Measurements from ENCODE around the gene UBE2E2. TPM values are rescaled to one million over a fixed set of nuclear protein-coding genes. Genes with fewer than 3 reads are reported as not detected.

The UBE2E2 gene
- total RNA-seq, 1 donor from 2014 or later: 42.4 TPM

DNA sequence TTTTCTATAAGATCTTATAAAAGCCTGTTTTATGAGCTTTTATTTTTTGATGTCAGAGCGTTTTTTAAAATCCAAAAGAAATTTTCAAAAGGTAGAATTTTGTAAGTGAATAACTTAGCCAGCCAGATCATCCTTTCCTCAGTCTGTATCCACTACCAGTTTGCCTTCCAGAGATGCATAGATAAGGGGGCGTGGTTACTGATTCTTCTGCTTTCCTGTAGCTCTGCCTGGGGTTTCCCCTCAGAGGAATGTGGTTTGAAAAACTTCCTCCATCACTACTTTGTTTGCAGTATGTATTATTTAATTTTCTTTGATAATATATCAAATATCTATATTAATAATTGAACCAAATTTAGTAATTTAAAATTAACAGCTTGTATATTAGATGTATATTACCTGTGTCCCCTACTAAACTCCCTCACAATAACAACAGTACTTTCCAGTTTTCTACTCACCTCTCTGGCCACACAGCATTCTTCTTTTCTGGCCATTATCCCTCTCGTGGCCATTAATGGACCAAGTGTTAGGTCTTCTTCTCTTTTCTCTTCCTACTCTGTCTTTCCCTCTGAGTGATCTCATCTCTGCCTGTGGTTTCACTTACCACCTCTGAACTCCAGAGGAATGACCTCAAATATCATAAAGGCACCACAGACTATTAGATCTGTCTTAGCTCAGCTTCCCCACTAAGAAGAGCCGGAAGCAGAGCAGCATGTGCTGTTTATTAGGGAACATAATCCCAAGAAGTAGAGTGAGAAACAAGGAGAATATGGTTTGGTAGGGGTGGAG is 239.7 kb downstream of the UBE2E2 start:
- TF ChIP-seq, protein P1, sequence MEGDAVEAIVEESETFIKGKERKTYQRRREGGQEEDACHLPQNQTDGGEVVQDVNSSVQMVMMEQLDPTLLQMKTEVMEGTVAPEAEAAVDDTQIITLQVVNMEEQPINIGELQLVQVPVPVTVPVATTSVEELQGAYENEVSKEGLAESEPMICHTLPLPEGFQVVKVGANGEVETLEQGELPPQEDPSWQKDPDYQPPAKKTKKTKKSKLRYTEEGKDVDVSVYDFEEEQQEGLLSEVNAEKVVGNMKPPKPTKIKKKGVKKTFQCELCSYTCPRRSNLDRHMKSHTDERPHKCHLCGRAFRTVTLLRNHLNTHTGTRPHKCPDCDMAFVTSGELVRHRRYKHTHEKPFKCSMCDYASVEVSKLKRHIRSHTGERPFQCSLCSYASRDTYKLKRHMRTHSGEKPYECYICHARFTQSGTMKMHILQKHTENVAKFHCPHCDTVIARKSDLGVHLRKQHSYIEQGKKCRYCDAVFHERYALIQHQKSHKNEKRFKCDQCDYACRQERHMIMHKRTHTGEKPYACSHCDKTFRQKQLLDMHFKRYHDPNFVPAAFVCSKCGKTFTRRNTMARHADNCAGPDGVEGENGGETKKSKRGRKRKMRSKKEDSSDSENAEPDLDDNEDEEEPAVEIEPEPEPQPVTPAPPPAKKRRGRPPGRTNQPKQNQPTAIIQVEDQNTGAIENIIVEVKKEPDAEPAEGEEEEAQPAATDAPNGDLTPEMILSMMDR (IDR thresholded peaks at IDR 0.05): no peak
- no peaks in the 10 kb centered on the region for H3K27me3 Mint-ChIP-seq (ENCODE audit: unreplicated experiment)
- no peak overlapping the region for H3K4me3 Mint-ChIP-seq (ENCODE audit: unreplicated experiment)
- peak overlapping the region; percentile 52 for H3K27ac Mint-ChIP-seq (ENCODE audit: unreplicated experiment)
- no peak for DNase-seq (ENCODE audit: extremely low spot score, unreplicated experiment)
- H3K36me3 Mint-ChIP-seq (ENCODE audit: unreplicated experiment): no peaks in the 10 kb centered on the region
- H3K4me1 Mint-ChIP-seq (ENCODE audit: unreplicated experiment): peaks cover 31% of the 10 kb centered on the region
- H3K9me3 Mint-ChIP-seq (ENCODE audit: unreplicated experiment): no peaks in the 10 kb centered on the region

DNA sequence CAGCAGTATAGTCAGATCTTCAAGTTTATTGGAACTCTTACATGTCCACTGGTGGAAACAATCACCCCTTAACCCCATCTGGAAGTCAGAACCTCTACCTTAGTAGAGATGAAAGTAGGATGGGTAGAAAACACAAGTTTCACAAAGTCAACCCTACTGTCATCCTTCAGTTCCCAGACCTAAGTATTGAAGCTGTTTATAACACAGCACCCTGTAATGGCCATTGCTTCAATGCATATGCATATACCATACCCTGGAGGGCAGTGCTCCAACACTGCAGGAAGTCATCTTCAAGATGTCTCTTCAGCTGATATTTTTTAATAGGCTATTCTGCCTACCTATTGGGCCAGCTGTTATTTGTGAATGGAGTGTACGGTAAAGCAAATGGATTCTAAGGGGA is 241.3 kb downstream of the UBE2E2 start:
- H3K36me3 Mint-ChIP-seq (ENCODE audit: unreplicated experiment): no peaks in the 10 kb centered on the region
- no peak for DNase-seq (ENCODE audit: extremely low spot score, unreplicated experiment)
- H3K27me3 Mint-ChIP-seq (ENCODE audit: unreplicated experiment): no peaks in the 10 kb centered on the region
- H3K27ac Mint-ChIP-seq (ENCODE audit: unreplicated experiment): no peak overlapping the region
- TF ChIP-seq, protein P1 (IDR thresholded peaks at IDR 0.05): no peak
- no peak overlapping the region for H3K4me3 Mint-ChIP-seq (ENCODE audit: unreplicated experiment)
- H3K9me3 Mint-ChIP-seq (ENCODE audit: unreplicated experiment): no peaks in the 10 kb centered on the region
- peaks cover 38% of the 10 kb centered on the region for H3K4me1 Mint-ChIP-seq (ENCODE audit: unreplicated experiment)

- Mint-ChIP-seq H3K27ac (ENCODE audit: unreplicated experiment) (no peak overlapping the region), H3K4me3 (ENCODE audit: unreplicated experiment) (no peak overlapping the region), H3K4me1 (ENCODE audit: unreplicated experiment) (peaks cover 31% of the 10 kb centered on the region), H3K9me3 (ENCODE audit: unreplicated experiment) (no peaks in the 10 kb centered on the region), H3K36me3 (ENCODE audit: unreplicated experiment) (no peaks in the 10 kb centered on the region), H3K27me3 (ENCODE audit: unreplicated experiment) (no peaks in the 10 kb centered on the region)
- no peak for DNase-seq (ENCODE audit: extremely low spot score, unreplicated experiment)
- TF ChIP-seq, protein P1 (IDR thresholded peaks at IDR 0.05): no peak
Measured at GRCh38 chr3:23446301-23446700, 243.2 kb downstream of the UBE2E2 start.

GRCh38 chr3:23448998-23449537 is 245.9 kb downstream of the UBE2E2 start:
- Mint-ChIP-seq H3K4me3 (ENCODE audit: unreplicated experiment) (no peak overlapping the region), H3K9me3 (ENCODE audit: unreplicated experiment) (no peaks in the 10 kb centered on the region), H3K27me3 (ENCODE audit: unreplicated experiment) (no peaks in the 10 kb centered on the region), H3K4me1 (ENCODE audit: unreplicated experiment) (peaks cover 19% of the 10 kb centered on the region), H3K27ac (ENCODE audit: unreplicated experiment) (no peak overlapping the region), H3K36me3 (ENCODE audit: unreplicated experiment) (no peaks in the 10 kb centered on the region)
- TF ChIP-seq, protein P1 (IDR thresholded peaks at IDR 0.05): no peak
- no peak for DNase-seq (ENCODE audit: extremely low spot score, unreplicated experiment)

- TF ChIP-seq, protein P1 (IDR thresholded peaks at IDR 0.05): no peak
- Mint-ChIP-seq H3K4me3 (ENCODE audit: unreplicated experiment) (no peak overlapping the region), H3K36me3 (ENCODE audit: unreplicated experiment) (no peaks in the 10 kb centered on the region), H3K27ac (ENCODE audit: unreplicated experiment) (no peak overlapping the region), H3K9me3 (ENCODE audit: unreplicated experiment) (no peaks in the 10 kb centered on the region), H3K27me3 (ENCODE audit: unreplicated experiment) (no peaks in the 10 kb centered on the region), H3K4me1 (ENCODE audit: unreplicated experiment) (peaks cover 25% of the 10 kb centered on the region)
- DNase-seq (ENCODE audit: extremely low spot score, unreplicated experiment): no peak
Measured at GRCh38 chr3:23450051-23450450, 246.9 kb downstream of the UBE2E2 start.
